Spleen (tissue), 7 donors: ENCODE results near the gene LMOD3.

Source experiments
- POLR2A ChIP-seq, 3 donors: fragments of 450-650 bp; IDR thresholded peaks; one replicate each; pipeline ENCODE4 v1.5.1; 2017; ENCODE audit warnings: antibody characterized with exemption in 3 of 3, mild to moderate bottlenecking in 1 of 3
- TF ChIP-seq, protein P1 (sequence below), 11 experiments: fragments of 200-600 bp in 7 of 11; fragments of 450-650 bp in 4 of 11; sonication (generic) in 4 of 11; IDR thresholded peaks in 8 of 11; conservative IDR thresholded peaks in 3 of 11; 1 replicate in 7 of 11; 2 replicates in 4 of 11; pipeline versions ENCODE4 v1.4.0 to v1.8.0; 2016 to 2021; ENCODE audit warnings: antibody characterized with exemption in 11 of 11, inconsistent platforms in 4 of 11, mild to moderate bottlenecking in 1 of 11
- donor health status: DM: no; HTN: no; CAD: no; lungs with moderate emphysema.
- donor health status: DM: no; HTN: no; CAD: no.
- donor health status: DM: no; HTN: no; CAD: no.

DNA sequence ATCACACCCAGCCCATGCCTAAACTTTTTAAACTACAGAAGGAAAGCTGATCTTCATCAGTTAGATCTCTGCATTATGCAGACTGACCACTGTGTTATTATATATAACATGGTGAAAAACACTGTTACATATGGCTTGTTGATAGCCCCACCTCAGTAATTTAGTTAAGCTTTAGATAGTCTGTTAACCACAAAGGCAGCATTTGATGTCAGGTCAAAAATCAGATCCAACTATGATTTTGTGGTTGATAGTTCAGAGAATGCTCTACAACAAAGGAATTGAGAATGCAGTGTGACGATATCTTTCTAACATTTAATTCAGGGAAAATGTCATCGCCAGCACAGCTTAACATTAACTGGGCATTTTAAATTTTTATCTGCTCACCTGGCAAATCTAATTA is 37.7 kb upstream of the LMOD3 start:
- TF ChIP-seq, protein P1, sequence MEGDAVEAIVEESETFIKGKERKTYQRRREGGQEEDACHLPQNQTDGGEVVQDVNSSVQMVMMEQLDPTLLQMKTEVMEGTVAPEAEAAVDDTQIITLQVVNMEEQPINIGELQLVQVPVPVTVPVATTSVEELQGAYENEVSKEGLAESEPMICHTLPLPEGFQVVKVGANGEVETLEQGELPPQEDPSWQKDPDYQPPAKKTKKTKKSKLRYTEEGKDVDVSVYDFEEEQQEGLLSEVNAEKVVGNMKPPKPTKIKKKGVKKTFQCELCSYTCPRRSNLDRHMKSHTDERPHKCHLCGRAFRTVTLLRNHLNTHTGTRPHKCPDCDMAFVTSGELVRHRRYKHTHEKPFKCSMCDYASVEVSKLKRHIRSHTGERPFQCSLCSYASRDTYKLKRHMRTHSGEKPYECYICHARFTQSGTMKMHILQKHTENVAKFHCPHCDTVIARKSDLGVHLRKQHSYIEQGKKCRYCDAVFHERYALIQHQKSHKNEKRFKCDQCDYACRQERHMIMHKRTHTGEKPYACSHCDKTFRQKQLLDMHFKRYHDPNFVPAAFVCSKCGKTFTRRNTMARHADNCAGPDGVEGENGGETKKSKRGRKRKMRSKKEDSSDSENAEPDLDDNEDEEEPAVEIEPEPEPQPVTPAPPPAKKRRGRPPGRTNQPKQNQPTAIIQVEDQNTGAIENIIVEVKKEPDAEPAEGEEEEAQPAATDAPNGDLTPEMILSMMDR (IDR thresholded peaks at IDR 0.05 in 8 of 11, conservative IDR thresholded peaks at IDR 0.05 in 3 of 11): no peak
- TF ChIP-seq POLR2A (IDR thresholded peaks at IDR 0.05): no peak
